CD4-positive, alpha-beta T cell treated with Interleukin-2 at 100 ng/mL for 4 hours (primary cell): ENCODE measurements around the gene GALNT4.

Experiments
- DNase-seq: peaks from one replicate; pipeline ENCODE4 v3.0.0-alpha.2; 2020; ENCODE audit warnings: low spot score

GALNT4 gene

DNA sequence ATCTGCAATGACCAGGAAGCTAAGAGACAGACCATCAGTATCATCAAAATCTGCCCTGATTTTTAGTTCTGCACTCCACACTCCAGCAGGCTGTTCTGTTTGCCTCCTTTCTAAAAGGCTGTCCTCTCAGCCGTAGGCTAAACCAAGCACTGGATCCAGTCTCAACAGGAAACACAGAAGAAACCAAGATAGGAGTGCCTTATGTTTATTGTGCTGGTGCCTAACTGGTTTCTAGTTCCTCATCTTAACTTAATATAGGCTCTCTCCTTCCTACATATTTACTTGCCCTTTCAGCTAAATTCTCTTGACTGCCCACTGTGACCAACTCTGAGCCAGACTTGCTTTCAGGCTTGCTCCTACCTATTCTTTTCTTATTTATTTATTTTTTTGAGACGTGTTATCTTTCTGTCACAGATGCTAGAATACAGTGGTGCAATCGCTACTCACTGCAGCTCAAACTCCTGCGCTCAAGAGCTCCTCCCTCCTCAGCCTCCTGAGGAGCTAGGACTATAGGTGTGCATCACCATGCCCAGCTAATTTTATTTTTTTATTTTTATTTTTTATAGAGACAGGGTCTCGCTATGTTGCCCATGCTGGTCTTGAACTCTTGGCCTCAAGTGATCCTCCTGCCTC lies 30.8 kb downstream of the GALNT4 start:
- no peak for DNase-seq

DNA sequence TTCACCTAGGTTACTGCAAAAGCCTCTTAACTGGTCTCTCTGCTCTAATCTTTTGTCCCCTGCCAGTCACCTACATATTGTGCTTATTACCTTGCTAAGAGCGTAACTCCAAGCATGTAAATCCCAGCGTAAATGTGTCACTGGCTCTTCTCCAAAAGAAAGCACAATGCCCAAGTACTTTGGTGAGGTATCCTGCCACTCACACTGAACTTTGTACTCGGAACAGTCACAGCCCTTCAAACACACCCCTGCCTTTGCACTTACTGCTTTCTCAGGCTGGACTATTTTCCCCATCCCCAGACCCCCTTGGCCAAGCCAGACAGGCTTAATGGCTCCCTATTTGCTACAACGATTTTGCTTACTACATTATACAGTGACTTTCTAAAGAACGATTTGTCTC lies 31.7 kb downstream of the GALNT4 start:
- DNase-seq, result no peak

DNA sequence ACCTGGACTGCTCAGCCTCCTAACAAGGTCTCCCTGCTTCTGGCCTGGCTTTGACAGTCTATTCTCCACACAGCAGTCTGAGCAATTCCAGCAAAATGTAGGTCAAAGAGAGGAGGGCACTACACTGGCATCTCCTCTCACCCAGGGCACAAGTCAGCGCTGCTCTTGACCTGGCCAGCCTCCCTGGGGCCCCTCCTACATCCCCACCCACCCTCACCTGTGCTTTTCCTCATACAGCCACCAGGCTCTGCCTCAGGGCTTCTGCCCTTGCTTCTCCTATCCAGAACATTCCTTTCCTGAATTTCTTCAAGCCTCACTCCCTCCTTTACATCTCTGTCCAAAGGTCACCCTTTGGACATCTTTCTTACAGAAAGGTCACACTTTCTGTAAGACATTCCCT lies 33.7 kb downstream of the GALNT4 start:
- no peak for DNase-seq

DNA sequence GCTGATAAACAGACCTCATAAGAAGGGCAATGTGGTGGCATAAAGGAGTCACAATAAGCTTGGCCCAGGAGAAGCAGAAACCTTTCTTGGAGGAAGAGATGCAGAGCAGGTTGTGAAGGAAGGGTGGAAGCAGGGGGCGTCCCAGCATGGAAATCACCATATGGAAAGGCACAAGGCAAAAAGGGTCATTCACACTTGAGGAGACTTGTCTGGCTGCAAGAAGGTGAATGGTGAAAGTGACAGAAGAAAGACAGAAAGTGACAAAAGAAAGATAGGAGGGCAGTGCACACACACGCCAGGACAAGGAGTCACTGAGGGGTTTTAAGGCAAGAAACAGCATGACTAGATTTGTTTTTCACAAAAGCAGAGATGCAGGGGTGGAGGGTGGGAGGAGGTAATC lies 38.3 kb downstream of the GALNT4 start:
- no peak for DNase-seq

DNA sequence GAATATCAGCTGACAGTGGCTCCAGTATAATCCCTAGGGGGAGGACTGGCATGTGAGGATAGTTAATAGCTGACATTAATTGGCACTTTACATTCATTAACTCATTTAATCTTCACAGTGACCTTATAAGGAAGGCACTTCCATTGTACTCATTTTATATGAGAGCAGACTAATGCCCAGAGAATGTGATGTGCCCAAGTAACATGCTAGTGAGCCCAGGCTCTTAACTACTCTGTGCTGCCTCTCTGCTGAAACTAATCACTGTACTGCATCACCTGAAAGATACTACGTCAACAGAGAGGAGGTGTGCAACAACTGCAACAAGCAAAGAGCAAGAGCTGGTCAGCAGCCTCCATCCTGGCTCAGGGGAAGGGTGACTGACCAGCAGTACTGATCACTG lies 40.1 kb downstream of the GALNT4 start:
- no peak for DNase-seq

DNA sequence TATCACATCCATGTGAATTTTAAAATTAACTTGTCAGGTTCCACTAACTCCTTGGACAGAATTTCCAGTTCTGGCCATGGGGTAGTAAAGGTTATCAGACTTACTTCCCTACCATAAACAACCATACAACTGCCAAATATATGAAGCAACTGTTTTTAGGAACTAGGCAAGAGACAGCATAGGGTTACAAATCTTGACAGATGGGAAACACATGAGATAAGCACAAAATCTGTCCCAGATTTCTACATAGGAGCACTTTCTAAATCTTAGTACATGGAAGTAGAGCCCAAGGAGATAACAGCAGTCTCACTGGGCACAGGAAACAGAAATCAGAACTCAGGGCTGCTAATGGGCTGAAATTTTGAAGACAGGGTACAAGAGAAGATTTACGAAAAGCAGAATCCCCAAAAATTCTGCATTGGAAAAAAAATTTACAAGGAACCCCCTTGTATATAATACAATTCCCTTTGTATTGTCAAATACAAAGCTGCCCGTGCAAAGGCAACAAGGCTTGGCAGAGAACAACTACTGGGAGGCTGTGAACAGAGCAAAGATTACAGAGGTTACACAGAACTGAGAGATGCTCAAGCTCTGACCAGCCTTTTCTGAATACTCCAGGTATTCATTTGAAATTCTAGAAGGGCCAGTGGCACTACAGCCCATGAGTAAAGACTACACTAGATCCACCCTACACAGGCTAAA lies 43.2 kb downstream of the GALNT4 start:
- DNase-seq, result no peak

DNA sequence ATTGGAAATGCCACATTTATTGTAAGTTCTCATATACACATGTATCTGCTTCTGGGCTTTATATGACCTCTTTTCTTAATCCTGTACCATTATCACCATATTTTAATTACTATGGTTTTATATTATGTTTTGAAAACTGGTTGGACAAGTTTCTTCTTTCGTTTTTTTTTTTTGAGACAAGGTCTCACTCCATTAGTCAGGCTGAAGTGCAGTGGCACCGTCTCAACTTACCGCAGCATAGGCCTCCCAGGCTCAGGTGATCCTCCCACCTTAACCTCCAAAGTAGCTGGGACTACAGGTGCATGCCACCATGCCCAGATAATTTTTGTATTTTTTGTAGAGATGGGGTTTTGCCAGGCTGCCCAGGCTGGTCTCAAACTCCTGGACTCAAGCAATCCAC lies 44.6 kb downstream of the GALNT4 start:
- no peak for DNase-seq

DNA sequence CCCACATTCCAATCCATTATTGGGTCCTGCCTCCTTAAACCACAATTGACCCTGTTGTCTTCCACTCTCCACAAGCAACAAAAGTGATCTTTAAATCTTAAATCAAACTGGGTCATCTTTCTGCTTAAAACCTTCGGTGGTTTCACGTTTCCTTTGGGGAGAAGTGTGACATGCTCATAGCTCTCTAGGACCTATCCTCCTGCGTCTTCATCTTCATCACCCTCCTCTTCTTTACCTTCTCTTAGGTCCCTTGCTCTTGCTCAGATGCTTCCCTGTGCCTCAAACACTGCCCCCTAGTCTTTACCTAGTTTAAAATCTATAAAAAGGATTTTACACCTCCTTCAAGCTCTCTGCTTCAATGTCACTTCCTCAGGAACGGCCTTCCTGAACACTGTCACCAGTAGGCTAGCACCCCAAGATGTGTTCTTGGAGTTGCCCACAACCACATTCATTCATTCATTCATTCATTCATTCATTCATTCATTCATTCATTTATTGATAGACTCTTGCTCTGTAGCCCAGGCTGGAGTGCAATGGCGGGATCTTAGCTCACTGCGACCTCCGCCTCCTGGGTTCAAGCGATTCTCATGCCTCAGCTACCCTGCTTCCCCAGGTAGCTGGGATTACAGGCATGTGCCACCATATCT lies 46.8 kb downstream of the GALNT4 start:
- peak; percentile 19 for DNase-seq

DNA sequence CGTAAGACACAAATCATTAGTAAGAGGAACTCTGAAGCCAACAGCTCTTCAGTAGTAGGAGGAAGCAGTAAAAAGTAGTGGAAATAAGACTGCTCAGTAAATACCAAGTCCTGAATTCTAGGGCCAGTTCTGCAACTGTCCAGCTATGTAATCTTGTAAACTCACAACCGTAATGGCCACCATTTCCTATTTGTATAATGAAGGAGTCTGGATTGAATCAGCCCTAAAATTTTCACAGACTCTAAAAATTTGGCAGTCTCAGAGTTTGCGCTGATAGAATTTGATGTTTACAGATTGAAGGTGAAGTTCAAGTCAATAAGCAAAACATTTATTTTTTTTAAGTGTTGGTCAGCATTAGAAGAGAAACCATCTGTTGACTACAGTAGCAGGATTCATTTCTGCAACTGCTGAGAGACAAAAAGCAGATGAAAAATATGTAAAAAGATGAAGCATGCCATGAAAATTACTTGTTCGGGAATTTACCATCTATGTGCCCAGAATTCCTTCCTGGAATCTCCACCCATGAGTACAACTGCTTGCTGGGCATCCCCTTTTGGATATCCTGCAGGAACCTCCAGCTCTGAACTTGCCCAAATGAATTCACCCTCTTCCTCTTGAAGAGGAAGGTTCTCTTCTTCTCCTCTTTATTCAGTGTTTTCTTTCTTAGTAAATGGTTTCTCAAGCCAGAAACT lies 47.5 kb downstream of the GALNT4 start:
- DNase-seq, result no peak

DNA sequence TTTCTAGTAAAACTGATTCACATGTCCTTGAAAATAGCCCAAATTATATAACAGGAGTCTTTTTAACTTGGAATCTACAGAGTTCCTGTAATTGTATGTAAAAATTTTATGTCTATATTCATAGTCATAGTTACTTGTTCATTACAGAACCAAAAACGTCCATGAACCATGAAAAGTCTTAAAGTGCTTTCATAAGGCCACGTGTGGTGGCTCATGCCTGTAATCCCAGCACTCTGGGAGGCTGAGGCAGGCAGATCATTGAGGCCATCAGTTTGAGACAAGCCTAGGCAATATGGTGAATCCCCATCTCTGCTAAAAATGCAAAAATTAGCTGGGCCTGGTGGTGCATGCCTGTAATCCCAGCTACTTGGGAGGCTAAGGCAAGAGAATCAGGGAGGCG lies 48.4 kb downstream of the GALNT4 start:
- DNase-seq, result no peak

DNA sequence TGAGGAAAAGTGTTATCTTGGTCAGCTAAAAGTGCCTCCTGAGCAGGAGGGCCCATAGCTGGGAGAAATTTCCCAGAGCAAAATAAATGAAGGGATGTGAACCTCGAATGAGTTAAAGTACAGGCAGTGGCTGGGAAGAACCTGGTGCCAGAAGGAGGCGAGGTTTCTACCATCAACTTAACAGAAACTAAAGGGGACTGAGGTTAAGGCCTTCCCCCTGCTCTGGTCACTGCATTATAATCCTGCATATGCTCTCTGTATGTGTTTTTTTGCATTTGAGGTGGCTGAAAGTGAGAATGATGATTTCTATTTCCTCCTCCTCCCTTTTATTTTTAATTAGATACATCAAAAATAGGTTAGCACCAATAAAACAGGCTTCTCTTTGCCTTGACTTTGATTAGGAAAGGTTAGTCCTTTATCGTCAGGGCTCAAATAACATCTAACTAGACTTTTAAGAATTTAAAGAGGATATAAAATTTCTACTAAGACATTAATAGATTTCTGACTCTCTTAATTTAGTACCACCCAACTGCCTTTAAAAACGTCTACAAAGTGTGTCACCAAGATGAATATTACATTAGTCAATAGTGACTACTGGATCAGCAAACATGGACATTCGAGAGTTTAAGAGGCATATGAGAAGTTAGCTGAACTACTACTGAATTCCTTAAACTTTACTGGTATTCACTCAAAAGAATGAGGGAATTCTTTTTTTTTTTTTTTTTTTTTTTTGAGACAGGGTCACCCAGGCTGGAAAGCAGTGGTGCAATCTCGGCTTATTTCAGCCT lies 49.2 kb downstream of the GALNT4 start:
- DNase-seq, result no peak

DNA sequence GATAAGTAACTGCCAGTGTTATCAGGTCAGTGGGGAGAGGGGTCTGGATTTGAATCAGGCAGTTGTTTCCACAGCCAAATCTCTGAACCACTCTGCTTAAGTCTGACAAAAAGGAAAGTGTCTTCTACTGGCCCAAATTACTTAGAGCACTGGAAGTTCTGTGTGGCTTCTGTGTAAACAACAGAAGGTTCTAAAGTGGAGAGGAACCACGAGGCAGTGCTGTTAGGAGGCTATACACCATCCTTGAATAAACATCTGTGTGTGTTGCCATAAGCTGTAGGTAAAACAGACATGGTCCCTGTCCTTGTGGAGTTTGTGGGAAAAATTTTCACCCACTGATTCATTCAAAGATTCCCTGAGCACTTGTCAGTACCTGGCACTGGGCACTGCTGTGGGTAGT lies 50.0 kb downstream of the GALNT4 start:
- no peak for DNase-seq
